Common myeloid progenitor, CD34-positive (primary cell): ENCODE data around the gene LIPA.

Source experiments
- CTCF ChIA-PET: fragments of 350-600 bp; sonication (Branson Sonifier 250); formaldehyde crosslinking; loops from one replicate; lab custom pipeline; 2021; ENCODE audit warnings: antibody characterized with exemption; lab: Charles Lee
- POLR2A ChIA-PET: fragments of 350-600 bp; sonication (Branson Sonifier 250); formaldehyde crosslinking; loops from one replicate; lab custom pipeline; 2021; ENCODE audit warnings: antibody characterized with exemption; lab: Charles Lee
- DNase-seq, 3 donors: peaks; one replicate each; pipeline versions ENCODE4 v3.0.0 to v3.0.0-alpha.2; 2013
- H3K27ac ChIP-seq, 2 experiments: 1 replicate in 1 of 2; 2 replicates in 1 of 2; pipeline ENCODE4 v1.7.0; 2013; ENCODE audit warnings: inconsistent platforms in 2 of 2, low read length in 2 of 2, mild to moderate bottlenecking in 2 of 2, low read depth in 1 of 2, moderate library complexity in 1 of 2; ENCODE audit not compliant: severe bottlenecking in 2 of 2, insufficient read depth in 1 of 2, poor library complexity in 1 of 2
- H3K27me3 ChIP-seq, 5 experiments: replicated peaks in 2 of 5; 1 replicate in 3 of 5; 2 replicates in 2 of 5; pipeline versions ENCODE4 v1.6.1 to v1.7.0; 2013; ENCODE audit warnings: low read length in 4 of 5, mild to moderate bottlenecking in 2 of 5, moderate library complexity in 2 of 5, inconsistent platforms in 1 of 5; ENCODE audit not compliant: insufficient read depth in 5 of 5, control insufficient read depth in 4 of 5
- H3K36me3 ChIP-seq, 4 experiments: 1 replicate in 2 of 4; 2 replicates in 2 of 4; pipeline versions ENCODE4 v1.6.1 to v1.7.0; 2013; ENCODE audit warnings: low read length in 3 of 4, control low read depth in 1 of 4, mild to moderate bottlenecking in 1 of 4; ENCODE audit not compliant: control insufficient read depth in 4 of 4, insufficient read depth in 4 of 4
- H3K4me1 ChIP-seq, 4 experiments: 1 replicate in 3 of 4; 2 replicates in 1 of 4; pipeline versions ENCODE4 v1.6.1 to v1.7.1; 2013; ENCODE audit warnings: low read length in 3 of 4, mild to moderate bottlenecking in 3 of 4, control low read depth in 1 of 4, inconsistent platforms in 1 of 4, moderate library complexity in 1 of 4; ENCODE audit not compliant: control insufficient read depth in 4 of 4, insufficient read depth in 4 of 4; ENCODE audit errors: control extremely low read depth in 1 of 4
- H3K4me3 ChIP-seq, 7 experiments: 1 replicate in 4 of 7; 2 replicates in 3 of 7; pipeline versions ENCODE4 v1.5.1 to v1.7.0; 2013; ENCODE audit warnings: mild to moderate bottlenecking in 7 of 7, low read length in 6 of 7, moderate library complexity in 6 of 7, inconsistent platforms in 2 of 7, low read depth in 2 of 7, control low read depth in 1 of 7; ENCODE audit not compliant: insufficient read depth in 4 of 7, control insufficient read depth in 1 of 7; ENCODE audit errors: extremely low read depth in 1 of 7
- H3K9me3 ChIP-seq, 5 experiments: 1 replicate in 4 of 5; 2 replicates in 1 of 5; pipeline versions ENCODE4 v1.6.1 to v1.7.1; 2013; ENCODE audit warnings: low read length in 4 of 5, mild to moderate bottlenecking in 2 of 5, inconsistent platforms in 1 of 5, low read depth in 1 of 5, moderate library complexity in 1 of 5; ENCODE audit not compliant: control insufficient read depth in 4 of 5, insufficient read depth in 2 of 5; ENCODE audit errors: control extremely low read depth in 1 of 5
- WGBS: methylation state at CpG from one replicate; pipeline ENCODE4 v1.1.5; 2013; ENCODE audit not compliant: insufficient coverage; 5-methylcytosine and 5-hydroxymethylcytosine counted together

LIPA gene

GRCh38 chr10:89206402-89207180 lies 45.0 kb downstream of the LIPA start:
- ChIA-PET POLR2A (no interaction called here), CTCF (interaction anchor here (0.6 to 6.2 kb wide), 8 partner anchors 9 to 362 kb away, joined by 3 to 38 read pairs (median 8); no protein-coding TSS in a partner anchor)
- H3K4me1 ChIP-seq: peaks cover 0 to 25% (median 23%) of the 10 kb centered on the region in 4 experiments
- WGBS: 15% methylated on average over 38 of the region's 42 CpGs
- H3K9me3 ChIP-seq: no peaks in the 10 kb centered on the region
- H3K36me3 ChIP-seq: no peaks in the 10 kb centered on the region
- H3K4me3 ChIP-seq: peak overlapping the region in 6 of 7 experiments; percentile 50 to 82 (median 64)
- no peak overlapping the region for H3K27ac ChIP-seq
- DNase-seq: peak; percentile 39 to 82 (median 73)
- peaks cover 8 to 63% (median 25%) of the 10 kb centered on the region in 5 experiments for H3K27me3 ChIP-seq

- H3K36me3 ChIP-seq: no peaks in the 10 kb centered on the region
- H3K4me3 ChIP-seq: no peak overlapping the region
- ChIA-PET POLR2A (no interaction called here), CTCF (interaction anchor here (1.1 to 6.2 kb wide), 3 partner anchors 10 to 174 kb away, joined by 4 to 38 read pairs (median 9); no protein-coding TSS in a partner anchor)
- WGBS: 70% methylated on average over 4 of the region's 6 CpGs
- no peak overlapping the region for H3K27ac ChIP-seq
- no peaks in the 10 kb centered on the region for H3K9me3 ChIP-seq
- H3K4me1 ChIP-seq: peaks cover 0 to 25% (median 23%) of the 10 kb centered on the region in 4 experiments
- DNase-seq: peak in 1 of 3 donors; percentile 19
- peaks cover 8 to 52% (median 22%) of the 10 kb centered on the region in 5 experiments for H3K27me3 ChIP-seq
Observed at GRCh38 chr10:89204621-89205185, 46.9 kb downstream of the LIPA start.

DNA sequence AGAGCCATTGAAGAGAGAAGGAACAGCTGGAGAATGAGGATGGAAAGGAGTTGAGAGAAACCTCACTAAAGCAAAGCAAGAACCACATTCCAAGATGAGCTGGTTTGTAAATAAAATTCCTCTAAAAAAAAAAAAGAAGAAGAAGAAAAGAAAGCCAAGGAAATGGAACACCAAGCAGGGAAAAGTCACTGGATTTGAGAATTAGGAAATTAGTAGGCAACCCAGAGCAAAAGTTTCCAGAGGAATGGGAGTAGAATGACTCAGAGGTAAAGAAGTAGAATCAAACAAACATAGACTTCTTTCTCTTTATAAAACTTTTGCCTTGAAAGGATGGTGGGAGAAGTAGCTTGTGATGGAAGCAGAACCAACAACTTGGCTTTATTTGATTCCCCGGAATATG lies 48.3 kb downstream of the LIPA start:
- Histone ChIP-seq H3K36me3 (no peaks in the 10 kb centered on the region), H3K4me3 (no peak overlapping the region), H3K27me3 (peaks cover 4 to 39% (median 14%) of the 10 kb centered on the region in 5 experiments), H3K27ac (no peak overlapping the region), H3K9me3 (no peaks in the 10 kb centered on the region), H3K4me1 (peaks cover 0 to 20% (median 20%) of the 10 kb centered on the region in 4 experiments)
- ChIA-PET POLR2A (no interaction called here), CTCF (interaction anchor here (0.5 to 6.2 kb wide), 4 partner anchors 15 to 178 kb away, joined by 3 to 38 read pairs (median 6); no protein-coding TSS in a partner anchor)
- WGBS: no CpG with 5 or more reads among the region's 1 CpG
- no peak for DNase-seq

GRCh38 chr10:89202033-89202425 lies 49.5 kb downstream of the LIPA start:
- WGBS: 90% methylated on average over 2 of the region's 2 CpGs
- POLR2A ChIA-PET: no interaction called here
- H3K4me3 ChIP-seq: no peak overlapping the region

DNA sequence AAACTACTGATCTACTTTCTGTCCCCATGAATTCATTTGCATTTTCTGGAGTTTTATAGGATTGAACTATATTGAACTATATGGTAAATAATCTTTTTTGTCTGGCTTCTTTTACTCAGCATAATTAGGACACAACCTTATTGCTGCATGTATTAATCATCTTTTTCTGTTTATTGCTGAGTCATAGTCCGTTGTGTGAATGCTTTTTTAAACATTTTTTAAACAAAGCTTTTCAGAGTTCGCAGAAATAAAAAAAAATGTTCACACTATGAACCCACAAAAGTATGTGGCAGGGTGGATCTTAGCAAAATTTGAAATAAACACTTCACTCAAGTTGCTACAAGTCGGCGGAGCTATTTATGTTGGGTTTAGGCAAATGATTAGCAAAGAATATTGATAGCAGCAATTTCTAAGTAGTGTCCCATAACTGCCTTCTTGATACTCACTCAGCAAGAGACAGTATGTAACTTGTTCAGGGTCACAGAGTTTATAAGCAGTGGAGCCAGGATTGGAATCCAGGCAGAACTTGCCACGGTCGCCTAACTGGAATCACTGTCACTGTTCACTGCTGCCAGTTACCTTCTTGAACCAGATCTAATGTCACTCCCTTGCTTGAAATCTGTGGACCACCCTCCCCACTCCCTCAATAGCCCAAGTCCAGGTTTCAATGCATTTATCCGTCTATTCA lies 50.1 kb downstream of the LIPA start:
- DNase-seq: peak in 2 of 3 donors; percentile 27 to 40
- peaks cover 3 to 22% (median 5%) of the 10 kb centered on the region in 5 experiments for H3K27me3 ChIP-seq
- H3K27ac ChIP-seq: no peak overlapping the region
- H3K9me3 ChIP-seq: no peaks in the 10 kb centered on the region
- POLR2A ChIA-PET: no interaction called here
- no peak overlapping the region for H3K4me3 ChIP-seq
- peaks cover 0 to 3% (median 2%) of the 10 kb centered on the region in 4 experiments for H3K4me1 ChIP-seq
- no peaks in the 10 kb centered on the region for H3K36me3 ChIP-seq
- WGBS: 100% methylated on average over 3 of the region's 7 CpGs
- CTCF ChIA-PET: interaction anchor here (0.8 to 1.8 kb wide), 3 partner anchors 12 to 172 kb away, joined by 3 to 5 read pairs (median 3); no protein-coding TSS in a partner anchor

More at GRCh38 chr10:89202033-89202425, 49.5 kb downstream of the LIPA start:
- no peak overlapping the region for H3K27ac ChIP-seq
- H3K36me3 ChIP-seq: no peaks in the 10 kb centered on the region
- no peaks in the 10 kb centered on the region for H3K9me3 ChIP-seq
- DNase-seq: no peak
- peaks cover 0 to 8% (median 8%) of the 10 kb centered on the region in 4 experiments for H3K4me1 ChIP-seq
- H3K27me3 ChIP-seq: peaks cover 3 to 27% (median 8%) of the 10 kb centered on the region in 5 experiments
- CTCF ChIA-PET: interaction anchor here (1.4 to 1.8 kb wide), 2 partner anchors 171 to 173 kb away, joined by 3 to 5 read pairs; no protein-coding TSS in a partner anchor

GRCh38 chr10:89197473-89197872 lies 54.1 kb downstream of the LIPA start:
- CTCF ChIA-PET: interaction anchor here (1.1 kb wide), 1 partner anchor 167 kb away, joined by 5 read pairs; no protein-coding TSS in a partner anchor
- no peaks in the 10 kb centered on the region for H3K4me1 ChIP-seq

More at GRCh38 chr10:89197473-89197872, 54.1 kb downstream of the LIPA start:
- no peak for DNase-seq
- WGBS: no CpG with 5 or more reads among the region's 4 CpGs
- H3K27me3 ChIP-seq: no peaks in the 10 kb centered on the region
- H3K9me3 ChIP-seq: no peaks in the 10 kb centered on the region
- POLR2A ChIA-PET: no interaction called here
- H3K36me3 ChIP-seq: no peaks in the 10 kb centered on the region
- H3K4me3 ChIP-seq: no peak overlapping the region
- H3K27ac ChIP-seq: no peak overlapping the region
